Stimulated activated CD4-positive, alpha-beta T cell treated with anti-CD3 and anti-CD28 coated beads, Interleukin-12 subunit alpha, Interleukin-12 subunit beta, amount 100 ng/mL, for 48 hours (primary cell): ENCODE data around the gene CARMIL1.

Experiments used
- DNase-seq, 3 donors: peaks; one replicate each; pipeline ENCODE4 v3.0.0-alpha.2; 2020; ENCODE audit warnings: low read depth in 2 of 3, low spot score in 1 of 3

Gene CARMIL1

DNA sequence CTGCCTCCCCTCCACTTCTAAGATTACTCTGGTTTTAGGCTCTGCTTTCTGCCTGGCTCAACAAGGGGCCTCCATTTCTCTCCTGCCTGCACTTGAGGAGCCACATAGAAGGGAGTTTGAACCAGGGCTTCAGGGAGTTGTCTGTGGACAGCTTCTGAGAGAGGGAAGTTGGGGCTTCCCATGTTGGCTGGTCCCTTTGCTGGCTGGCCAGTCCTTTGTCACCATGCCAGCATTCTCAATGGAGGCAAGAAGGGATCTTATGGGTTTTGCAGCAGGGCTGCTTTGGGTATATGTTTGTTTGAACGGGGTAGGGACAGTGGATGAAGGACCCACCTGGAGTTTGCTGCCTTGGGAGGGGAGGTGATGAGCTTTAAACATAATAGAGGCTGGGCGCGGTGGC is 124.9 kb downstream of the CARMIL1 start:
- DNase-seq, result no peak

- peak in 2 of 3 donors; percentile 21 to 30 for DNase-seq
Observed at GRCh38 chr6:25404693-25405169, 125.6 kb downstream of the CARMIL1 start.

DNA sequence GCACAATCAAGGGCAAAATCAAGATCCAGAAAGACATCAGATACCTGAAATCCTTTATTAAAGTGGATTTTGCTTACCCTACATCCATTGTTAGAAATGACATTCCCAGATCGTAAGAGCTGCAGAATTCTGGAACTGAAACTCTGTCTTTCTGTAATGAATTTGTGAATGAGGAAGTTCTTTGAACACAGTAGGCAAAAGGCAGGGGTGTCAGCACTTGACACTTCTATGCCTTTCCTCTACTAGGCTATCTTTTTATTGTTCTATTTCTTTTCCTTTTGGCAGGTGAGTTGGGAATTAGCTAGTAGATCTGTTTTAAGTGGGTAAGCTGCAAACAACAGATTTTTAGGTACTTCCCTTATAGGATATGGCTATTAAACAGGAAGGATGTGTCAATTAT is 126.3 kb downstream of the CARMIL1 start:
- no peak for DNase-seq

DNA sequence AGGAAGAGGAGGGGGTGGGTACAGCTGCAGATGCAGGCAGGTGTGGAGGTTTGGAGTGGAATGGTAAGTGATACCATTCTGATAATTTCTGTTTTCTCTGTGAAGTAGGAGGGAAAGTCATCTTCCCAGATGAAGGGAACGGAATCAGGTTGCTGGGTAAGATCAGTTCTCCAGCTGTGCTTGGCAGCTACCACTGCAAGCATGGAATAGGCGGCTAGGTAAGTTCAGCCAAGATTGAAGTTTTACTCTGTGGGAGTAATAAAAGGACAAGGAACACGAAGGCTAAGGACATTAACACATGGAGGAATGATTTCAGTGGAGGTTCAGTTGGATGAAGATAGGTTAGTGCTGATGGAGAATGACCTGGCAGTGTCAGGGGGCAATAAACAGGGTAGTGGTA is 128.3 kb downstream of the CARMIL1 start:
- no peak for DNase-seq

DNA sequence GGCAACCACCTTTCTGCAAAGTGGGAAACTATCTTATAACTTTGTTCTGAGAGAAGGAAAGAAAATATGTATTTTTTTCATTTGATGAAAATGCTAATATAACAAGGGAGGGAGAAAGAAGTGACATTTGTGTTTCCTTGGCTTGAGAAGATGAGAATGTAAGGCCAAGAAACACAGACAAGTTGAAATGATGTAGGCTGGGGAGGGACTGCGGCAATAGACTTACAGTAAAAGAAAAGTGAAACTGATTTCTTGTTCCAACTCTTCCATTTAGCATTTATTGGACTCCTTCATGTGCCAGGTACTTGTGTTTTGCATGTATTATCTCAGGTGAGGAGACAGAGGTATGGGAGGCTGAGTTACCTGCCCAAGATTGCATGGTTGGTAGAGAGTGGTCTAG is 130.9 kb downstream of the CARMIL1 start:
- no peak for DNase-seq

GRCh38 chr6:25411316-25411950 is 132.3 kb downstream of the CARMIL1 start:
- DNase-seq, result no peak

DNA sequence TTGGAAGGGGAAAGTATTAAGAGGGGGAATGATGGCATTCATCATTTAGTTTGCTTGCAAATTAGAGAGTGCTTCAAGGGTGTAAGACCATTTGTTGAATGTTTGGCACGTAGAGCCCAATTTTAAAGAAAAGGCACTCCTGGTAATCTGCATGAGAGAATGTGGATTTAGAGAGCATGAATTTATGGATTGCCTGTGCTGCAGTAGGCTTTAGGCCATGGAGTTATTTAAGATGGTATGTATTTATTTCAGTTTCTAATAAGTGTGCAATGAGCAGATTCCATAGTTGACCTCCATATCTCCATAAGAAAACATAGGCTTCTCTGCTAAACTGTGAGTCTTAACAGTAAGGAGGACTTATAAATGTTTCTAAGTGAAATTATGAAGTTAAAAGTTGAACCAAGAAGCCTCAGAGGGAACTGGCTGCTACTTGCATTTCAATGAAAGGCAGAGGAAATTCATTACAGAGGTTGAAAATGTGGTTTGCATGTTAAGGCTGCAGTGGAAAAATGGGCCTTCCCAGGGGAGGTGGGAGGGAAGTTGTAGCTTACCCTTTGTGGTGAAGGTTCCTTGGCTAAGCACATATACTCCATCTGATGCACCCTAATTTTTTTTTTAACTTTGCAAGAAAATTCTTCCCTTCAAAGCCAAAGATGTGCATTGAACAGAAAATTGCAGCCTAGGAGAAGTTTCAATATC is 134.2 kb downstream of the CARMIL1 start:
- DNase-seq, result no peak

DNA sequence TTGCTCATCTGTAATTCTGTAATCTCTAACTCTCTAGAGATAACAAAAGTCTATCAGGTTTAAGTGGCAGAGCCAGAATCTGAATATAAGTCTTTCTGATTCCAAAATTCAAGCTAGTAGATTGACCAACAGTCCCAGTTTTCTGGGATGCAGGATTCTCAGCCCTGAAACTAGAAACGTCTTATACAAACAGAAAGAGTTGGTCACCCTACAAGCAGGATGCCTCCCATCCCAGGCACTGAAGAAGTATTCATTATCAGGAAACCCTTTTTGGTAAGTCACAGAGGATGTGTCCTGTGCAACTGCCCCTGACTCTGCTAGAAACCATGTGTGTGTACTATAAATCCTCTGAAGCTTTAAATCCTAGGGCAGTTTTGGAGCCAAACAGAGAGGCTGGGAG is 135.0 kb downstream of the CARMIL1 start:
- DNase-seq, result no peak

GRCh38 chr6:25414755-25415154 is 135.6 kb downstream of the CARMIL1 start:
- DNase-seq, result no peak

GRCh38 chr6:25415274-25415673 is 136.1 kb downstream of the CARMIL1 start:
- DNase-seq, result no peak

GRCh38 chr6:25415701-25416100 is 136.5 kb downstream of the CARMIL1 start:
- no peak for DNase-seq

- DNase-seq, result no peak
Observed at GRCh38 chr6:25417046-25417605, 138.0 kb downstream of the CARMIL1 start.

GRCh38 chr6:25418454-25419052 is 139.4 kb downstream of the CARMIL1 start:
- DNase-seq, result no peak

GRCh38 chr6:25419879-25420278 is 140.7 kb downstream of the CARMIL1 start:
- no peak for DNase-seq

- no peak for DNase-seq
Observed at GRCh38 chr6:25423358-25423757, 144.2 kb downstream of the CARMIL1 start.

DNA sequence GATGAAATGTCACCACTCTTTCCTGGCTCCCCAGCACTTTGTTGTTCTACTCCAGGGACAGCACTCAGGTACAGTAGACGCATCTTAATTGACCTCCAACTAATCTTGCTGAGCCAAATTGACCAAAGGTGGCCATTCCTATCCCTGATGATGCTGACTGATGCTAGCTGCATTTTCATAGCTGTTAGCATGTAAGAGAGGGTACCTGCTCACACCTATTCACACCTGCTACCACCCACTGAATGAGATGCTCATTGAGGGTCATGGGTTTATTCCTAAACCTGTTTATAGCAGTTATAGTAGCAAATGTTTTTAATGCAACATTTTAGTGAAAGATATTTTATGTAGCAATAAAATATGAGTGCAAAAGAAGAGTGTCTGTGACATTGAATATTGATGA is 145.1 kb downstream of the CARMIL1 start:
- DNase-seq, result no peak

- no peak for DNase-seq
Observed at GRCh38 chr6:25427549-25427948, 148.4 kb downstream of the CARMIL1 start.

GRCh38 chr6:25428758-25429317 is 149.7 kb downstream of the CARMIL1 start:
- no peak for DNase-seq

GRCh38 chr6:25431306-25431974 is 152.3 kb downstream of the CARMIL1 start:
- DNase-seq, result no peak

- DNase-seq, result no peak
Observed at GRCh38 chr6:25431975-25432307, 152.8 kb downstream of the CARMIL1 start.

DNA sequence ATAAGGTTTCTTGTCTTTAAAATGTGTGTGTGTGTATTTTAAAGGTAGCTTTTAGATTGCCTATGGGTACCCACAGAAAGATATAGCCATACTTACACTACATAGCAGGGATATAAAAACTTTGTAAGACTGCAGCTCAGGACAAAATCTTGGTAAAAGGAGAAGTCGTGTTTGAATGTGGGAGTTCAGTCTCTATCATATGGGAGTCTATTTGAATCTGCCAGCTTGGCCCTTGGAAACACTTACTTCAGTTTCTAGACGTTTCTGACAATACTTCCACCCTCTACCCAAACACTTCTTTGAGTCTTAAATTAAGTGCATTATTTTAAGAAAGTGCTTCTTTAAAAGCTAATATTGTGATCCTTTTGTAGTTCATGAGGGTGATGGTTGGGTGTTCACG is 155.7 kb downstream of the CARMIL1 start:
- no peak for DNase-seq
